Uterus (tissue), 2 donors: ENCODE data around the gene TADA3.

Experiments used
- POLR2A ChIP-seq, 2 donors: fragments of 450-650 bp; IDR thresholded peaks; one replicate each; pipeline ENCODE4 v1.6.1; 2016; ENCODE audit warnings: antibody characterized with exemption in 2 of 2, mild to moderate bottlenecking in 1 of 2, moderate library complexity in 1 of 2
- TF ChIP-seq, protein P1 (sequence below), 4 experiments: fragments of 200-600 bp in 2 of 4; fragments of 450-650 bp in 2 of 4; sonication (generic) in 2 of 4; IDR thresholded peaks; one replicate each; pipeline ENCODE4 v1.5.1; 2016 to 2019; ENCODE audit warnings: antibody characterized with exemption in 4 of 4, mild to moderate bottlenecking in 2 of 4, moderate library complexity in 1 of 4

DNA sequence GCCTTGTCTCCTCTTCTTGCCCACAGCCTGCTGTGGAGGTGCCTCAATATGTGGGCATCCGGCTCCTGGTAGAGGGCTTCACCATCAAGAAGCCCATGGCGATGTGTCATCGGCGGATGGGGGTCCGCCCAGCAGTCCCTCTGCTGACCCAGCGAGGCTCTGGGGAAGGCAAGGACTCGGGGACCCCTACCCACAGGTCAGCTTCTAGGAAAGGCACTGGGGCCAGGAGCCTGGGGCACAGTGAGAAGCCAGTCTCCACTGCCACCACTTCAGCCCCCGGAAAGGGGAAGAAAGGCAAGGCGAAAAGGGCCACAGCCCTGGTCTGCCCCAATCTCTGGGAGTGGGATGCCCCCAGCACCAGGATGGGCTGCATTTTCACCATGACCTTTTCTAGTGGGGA, 40.8 kb upstream of the TADA3 start:
- no peak for TF ChIP-seq POLR2A (IDR thresholded peaks at IDR 0.05)
- TF ChIP-seq, protein P1, sequence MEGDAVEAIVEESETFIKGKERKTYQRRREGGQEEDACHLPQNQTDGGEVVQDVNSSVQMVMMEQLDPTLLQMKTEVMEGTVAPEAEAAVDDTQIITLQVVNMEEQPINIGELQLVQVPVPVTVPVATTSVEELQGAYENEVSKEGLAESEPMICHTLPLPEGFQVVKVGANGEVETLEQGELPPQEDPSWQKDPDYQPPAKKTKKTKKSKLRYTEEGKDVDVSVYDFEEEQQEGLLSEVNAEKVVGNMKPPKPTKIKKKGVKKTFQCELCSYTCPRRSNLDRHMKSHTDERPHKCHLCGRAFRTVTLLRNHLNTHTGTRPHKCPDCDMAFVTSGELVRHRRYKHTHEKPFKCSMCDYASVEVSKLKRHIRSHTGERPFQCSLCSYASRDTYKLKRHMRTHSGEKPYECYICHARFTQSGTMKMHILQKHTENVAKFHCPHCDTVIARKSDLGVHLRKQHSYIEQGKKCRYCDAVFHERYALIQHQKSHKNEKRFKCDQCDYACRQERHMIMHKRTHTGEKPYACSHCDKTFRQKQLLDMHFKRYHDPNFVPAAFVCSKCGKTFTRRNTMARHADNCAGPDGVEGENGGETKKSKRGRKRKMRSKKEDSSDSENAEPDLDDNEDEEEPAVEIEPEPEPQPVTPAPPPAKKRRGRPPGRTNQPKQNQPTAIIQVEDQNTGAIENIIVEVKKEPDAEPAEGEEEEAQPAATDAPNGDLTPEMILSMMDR (IDR thresholded peaks at IDR 0.05) = no peak
